HG02759 (cell line): Measurements from ENCODE around the gene S100A7A.

Experiments
- ATAC-seq: cut with Tn5 transposase; IDR thresholded peaks from one replicate; pipeline ENCODE4 v1.9.1; 2021; ENCODE audit warnings: mild to moderate bottlenecking, moderate library complexity; ENCODE audit not compliant: unreplicated experiment

The S100A7A gene

GRCh38 chr1:153420306-153420705 lies 4.0 kb downstream of the S100A7A start:
- ATAC-seq: no peak

- ATAC-seq: no peak
Observed at GRCh38 chr1:153422450-153423068, 6.2 kb downstream of the S100A7A start.

- ATAC-seq: no peak
Observed at GRCh38 chr1:153426809-153427208, 10.5 kb downstream of the S100A7A start.

GRCh38 chr1:153428073-153428638 lies 11.8 kb downstream of the S100A7A start:
- no peak for ATAC-seq

GRCh38 chr1:153428791-153429190 lies 12.5 kb downstream of the S100A7A start:
- no peak for ATAC-seq

- no peak for ATAC-seq
Observed at GRCh38 chr1:153429266-153430165, 13.2 kb downstream of the S100A7A start.

GRCh38 chr1:153430166-153430553 lies 13.8 kb downstream of the S100A7A start:
- no peak for ATAC-seq

GRCh38 chr1:153430561-153430960 lies 14.2 kb downstream of the S100A7A start:
- no peak for ATAC-seq

GRCh38 chr1:153431002-153431401 lies 14.7 kb downstream of the S100A7A start:
- no peak for ATAC-seq

- ATAC-seq: no peak
Observed at GRCh38 chr1:153431427-153431826, 15.1 kb downstream of the S100A7A start.

GRCh38 chr1:153431928-153432327 lies 15.6 kb downstream of the S100A7A start:
- ATAC-seq: no peak

GRCh38 chr1:153432874-153433681 lies 16.8 kb downstream of the S100A7A start:
- no peak for ATAC-seq

- ATAC-seq: no peak
Observed at GRCh38 chr1:153434746-153435455, 18.6 kb downstream of the S100A7A start.

- ATAC-seq: no peak
Observed at GRCh38 chr1:153437236-153437635, 20.9 kb downstream of the S100A7A start.

GRCh38 chr1:153438599-153438998 lies 22.3 kb downstream of the S100A7A start:
- no peak for ATAC-seq

GRCh38 chr1:153439273-153439672 lies 23.0 kb downstream of the S100A7A start:
- ATAC-seq: no peak

GRCh38 chr1:153441238-153441755 lies 25.0 kb downstream of the S100A7A start:
- no peak for ATAC-seq

- ATAC-seq: no peak
Observed at GRCh38 chr1:153443486-153443885, 27.2 kb downstream of the S100A7A start.

GRCh38 chr1:153444078-153444477 lies 27.8 kb downstream of the S100A7A start:
- ATAC-seq: no peak

- no peak for ATAC-seq
Observed at GRCh38 chr1:153447498-153448170, 31.3 kb downstream of the S100A7A start.
